DOHH2 (cell line): Measurements from ENCODE around the gene DAP3.
"Not testable (repeated sequence)": the region's sequence is repeated elsewhere in the genome, so short reads cannot be mapped to it uniquely, and the experiment has no call there.

ENCODE experiments used
- H3F3A ChIP-seq: fragments of 200-600 bp; sonication (generic), shearing (Covaris generic); 2 replicates; pipeline ENCODE4 v1.6.0; 2016; ENCODE audit warnings: antibody characterized with exemption, mild to moderate bottlenecking; ENCODE audit not compliant: control insufficient read depth, insufficient read depth
- H3K27ac ChIP-seq: fragments of 200-600 bp; sonication (generic); 2 replicates; pipeline ENCODE4 v1.5.1; 2014; ENCODE audit warnings: low read depth, mild to moderate bottlenecking, low read length, moderate library complexity
- H3K27me3 ChIP-seq: fragments of 200-600 bp; sonication (generic); 2 replicates; pipeline ENCODE4 v1.6.1; 2014; ENCODE audit warnings: mild to moderate bottlenecking, low read length, mixed read lengths; ENCODE audit not compliant: control insufficient read depth
- H3K36me3 ChIP-seq: fragments of 200-600 bp; sonication (generic); 2 replicates; pipeline ENCODE4 v1.6.1; 2014; ENCODE audit warnings: mild to moderate bottlenecking, low read length, moderate library complexity, mixed read lengths; ENCODE audit not compliant: control insufficient read depth
- H3K4me1 ChIP-seq: fragments of 200-600 bp; sonication (generic); 2 replicates; pipeline ENCODE4 v1.6.1; 2014; ENCODE audit warnings: mild to moderate bottlenecking, low read length, mixed read lengths; ENCODE audit not compliant: control insufficient read depth
- H3K4me2 ChIP-seq: fragments of 200-600 bp; sonication (generic); 2 replicates; pipeline ENCODE4 v1.6.0; 2014; ENCODE audit warnings: mild to moderate bottlenecking, low read length, moderate library complexity
- H3K4me3 ChIP-seq: fragments of 200-600 bp; sonication (generic); 2 replicates; pipeline ENCODE4 v1.5.1; 2014; ENCODE audit warnings: mild to moderate bottlenecking, low read length, mixed read lengths
- H3K79me2 ChIP-seq: fragments of 200-600 bp; sonication (generic); 2 replicates; pipeline ENCODE4 v1.6.1; 2014; ENCODE audit warnings: mild to moderate bottlenecking, low read length, mixed read lengths; ENCODE audit not compliant: control insufficient read depth
- H3K9me2 ChIP-seq: fragments of 200-600 bp; sonication (generic); replicated peaks from 2 replicates; pipeline ENCODE4 v1.6.1; 2014; ENCODE audit warnings: mild to moderate bottlenecking, low read length, mixed read lengths; ENCODE audit not compliant: control insufficient read depth
- H3K9me3 ChIP-seq: fragments of 200-600 bp; sonication (generic); 2 replicates; pipeline ENCODE4 v1.6.1; 2014; ENCODE audit warnings: antibody characterized with exemption, low read length, mixed read lengths; ENCODE audit not compliant: control insufficient read depth, insufficient read depth
- H4K20me1 ChIP-seq: fragments of 200-600 bp; sonication (generic); 2 replicates; pipeline ENCODE4 v1.6.0; 2014; ENCODE audit warnings: low read depth, mild to moderate bottlenecking, antibody characterized with exemption, low read length, moderate library complexity; ENCODE audit not compliant: control insufficient read depth, insufficient read depth
- EZH2phosphoT487 ChIP-seq: fragments of 200-600 bp; sonication (generic); IDR thresholded peaks from 2 replicates; pipeline ENCODE4 v1.6.1; 2017; ENCODE audit warnings: borderline replicate concordance, mild to moderate bottlenecking, antibody characterized with exemption, low read length, moderate library complexity, mixed read lengths
- TF ChIP-seq, protein P1 (sequence below): fragments of 200-600 bp; sonication (generic); IDR thresholded peaks from one replicate; pipeline ENCODE4 v1.5.1; 2014; ENCODE audit warnings: antibody characterized with exemption, mild to moderate bottlenecking, low read depth, low read length; ENCODE audit not compliant: poor library complexity, severe bottlenecking

The DAP3 gene

DNA sequence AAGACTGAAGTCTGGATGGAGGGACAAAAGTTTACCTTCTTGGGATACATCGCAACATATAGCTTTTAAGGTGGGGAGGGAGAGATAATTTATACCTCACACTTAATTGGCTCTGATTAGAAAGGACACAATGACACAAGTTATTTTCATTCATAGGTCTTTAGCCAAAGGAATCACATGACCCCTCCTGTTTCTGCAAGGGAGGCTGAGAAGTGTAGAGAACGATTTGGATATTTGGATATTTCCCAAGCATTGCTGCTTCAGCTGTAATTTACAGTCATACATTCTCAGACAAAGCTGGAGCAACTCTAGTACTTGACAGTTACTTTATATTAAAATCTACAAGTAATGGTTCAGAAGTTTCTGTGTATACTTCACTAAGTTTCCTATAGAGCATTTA, 24.2 kb downstream of the DAP3 start:
- Histone ChIP-seq H4K20me1 (no peaks in the 10 kb centered on the region), H3F3A (no peaks in the 10 kb centered on the region), H3K4me2 (no peak overlapping the region), H3K27me3 (no peaks in the 10 kb centered on the region), H3K79me2 (peaks cover 47% of the 10 kb centered on the region), H3K9me3 (no peaks in the 10 kb centered on the region), H3K27ac (no peak overlapping the region), H3K9me2 (no peaks in the 10 kb centered on the region), H3K36me3 (peaks cover 45% of the 10 kb centered on the region), H3K4me1 (peaks cover 13% of the 10 kb centered on the region), H3K4me3 (no peak overlapping the region)
- TF ChIP-seq, protein P1, sequence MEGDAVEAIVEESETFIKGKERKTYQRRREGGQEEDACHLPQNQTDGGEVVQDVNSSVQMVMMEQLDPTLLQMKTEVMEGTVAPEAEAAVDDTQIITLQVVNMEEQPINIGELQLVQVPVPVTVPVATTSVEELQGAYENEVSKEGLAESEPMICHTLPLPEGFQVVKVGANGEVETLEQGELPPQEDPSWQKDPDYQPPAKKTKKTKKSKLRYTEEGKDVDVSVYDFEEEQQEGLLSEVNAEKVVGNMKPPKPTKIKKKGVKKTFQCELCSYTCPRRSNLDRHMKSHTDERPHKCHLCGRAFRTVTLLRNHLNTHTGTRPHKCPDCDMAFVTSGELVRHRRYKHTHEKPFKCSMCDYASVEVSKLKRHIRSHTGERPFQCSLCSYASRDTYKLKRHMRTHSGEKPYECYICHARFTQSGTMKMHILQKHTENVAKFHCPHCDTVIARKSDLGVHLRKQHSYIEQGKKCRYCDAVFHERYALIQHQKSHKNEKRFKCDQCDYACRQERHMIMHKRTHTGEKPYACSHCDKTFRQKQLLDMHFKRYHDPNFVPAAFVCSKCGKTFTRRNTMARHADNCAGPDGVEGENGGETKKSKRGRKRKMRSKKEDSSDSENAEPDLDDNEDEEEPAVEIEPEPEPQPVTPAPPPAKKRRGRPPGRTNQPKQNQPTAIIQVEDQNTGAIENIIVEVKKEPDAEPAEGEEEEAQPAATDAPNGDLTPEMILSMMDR: no peak
- no peak for TF ChIP-seq EZH2phosphoT487

DNA sequence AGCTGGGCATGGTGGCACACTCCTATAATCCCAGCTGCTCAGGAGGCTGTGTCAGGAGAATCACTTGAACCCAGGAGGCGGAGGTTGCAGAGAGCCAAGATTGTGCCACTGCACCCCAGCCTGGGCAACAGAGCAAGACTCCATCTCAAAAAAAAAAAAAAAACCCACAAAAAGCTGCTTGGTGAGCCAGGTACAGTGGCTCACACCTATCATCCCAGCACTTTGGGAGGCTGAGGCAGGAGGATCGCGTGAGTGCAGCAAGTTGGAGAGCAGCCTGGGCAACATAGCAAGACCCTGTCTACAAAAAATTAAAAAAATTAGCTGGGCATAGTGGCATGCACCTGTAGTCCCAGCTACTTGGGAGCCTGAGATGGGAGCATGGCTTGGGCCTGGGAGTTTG, 26.2 kb downstream of the DAP3 start:
- not testable (repeated sequence) for H3F3A ChIP-seq, H3K9me2 ChIP-seq, H3K27me3 ChIP-seq, H3K9me3 ChIP-seq, H3K27ac ChIP-seq, H3K4me3 ChIP-seq, H4K20me1 ChIP-seq, H3K4me2 ChIP-seq
- Histone ChIP-seq H3K36me3 (peaks cover 50% of the 10 kb centered on the region), H3K4me1 (peaks cover 13% of the 10 kb centered on the region), H3K79me2 (peaks cover 31% of the 10 kb centered on the region)

DNA sequence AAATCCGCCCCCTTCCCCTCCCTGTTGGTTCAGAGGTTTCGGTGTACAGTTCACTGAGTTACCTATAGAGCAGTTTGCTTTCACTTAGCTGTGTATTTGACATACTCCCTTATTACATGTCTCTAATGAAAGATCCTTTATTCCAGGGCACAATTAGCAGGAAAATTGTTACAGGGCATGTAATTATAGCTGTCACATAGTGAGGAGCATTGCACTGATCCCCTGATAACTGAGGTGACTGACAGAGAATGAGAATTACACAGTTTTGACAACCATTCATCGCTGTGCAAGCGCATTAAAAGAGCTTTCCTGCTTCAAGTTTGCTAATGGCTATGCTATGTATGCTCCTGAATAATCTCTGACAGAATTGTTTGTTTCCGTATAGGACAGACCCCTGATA, 26.9 kb downstream of the DAP3 start:
- Histone ChIP-seq H4K20me1 (no peaks in the 10 kb centered on the region), H3K4me2 (no peak overlapping the region), H3K9me2 (no peaks in the 10 kb centered on the region), H3K4me1 (peaks cover 13% of the 10 kb centered on the region), H3K36me3 (peaks cover 53% of the 10 kb centered on the region), H3F3A (no peaks in the 10 kb centered on the region), H3K27ac (no peak overlapping the region), H3K27me3 (no peaks in the 10 kb centered on the region), H3K4me3 (no peak overlapping the region), H3K79me2 (peaks cover 31% of the 10 kb centered on the region), H3K9me3 (no peaks in the 10 kb centered on the region)
- TF ChIP-seq, protein P1: no peak
- TF ChIP-seq EZH2phosphoT487: no peak

DNA sequence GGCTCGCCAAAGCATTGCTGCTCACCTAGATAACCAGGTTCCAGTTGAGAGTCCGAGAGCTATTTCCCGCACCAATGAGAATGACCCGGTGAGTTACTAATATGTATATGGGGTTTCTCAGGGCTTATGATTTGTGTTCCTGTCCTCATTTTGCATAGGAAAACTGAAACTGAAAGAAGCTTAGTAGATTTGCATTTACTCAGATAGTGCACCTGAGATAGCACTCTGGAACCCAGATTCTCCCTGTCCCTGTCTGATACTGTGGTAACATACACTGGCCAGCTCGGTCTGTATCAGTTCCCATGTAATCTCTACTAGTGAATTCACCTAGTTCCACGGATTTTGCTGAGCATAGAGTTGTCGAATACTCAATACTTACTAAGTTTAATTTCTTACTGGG, 28.1 kb downstream of the DAP3 start:
- no peaks in the 10 kb centered on the region for H4K20me1 ChIP-seq
- H3K79me2 ChIP-seq: peaks cover 31% of the 10 kb centered on the region
- H3K9me2 ChIP-seq: no peaks in the 10 kb centered on the region
- H3K27ac ChIP-seq: no peak overlapping the region
- H3K4me1 ChIP-seq: peaks cover 13% of the 10 kb centered on the region
- H3K36me3 ChIP-seq: peaks cover 60% of the 10 kb centered on the region
- H3F3A ChIP-seq: no peaks in the 10 kb centered on the region
- TF ChIP-seq, protein P1: no peak
- no peak for TF ChIP-seq EZH2phosphoT487
- H3K9me3 ChIP-seq: no peaks in the 10 kb centered on the region
- H3K4me3 ChIP-seq: no peak overlapping the region
- H3K4me2 ChIP-seq: no peak overlapping the region
- no peaks in the 10 kb centered on the region for H3K27me3 ChIP-seq

DNA sequence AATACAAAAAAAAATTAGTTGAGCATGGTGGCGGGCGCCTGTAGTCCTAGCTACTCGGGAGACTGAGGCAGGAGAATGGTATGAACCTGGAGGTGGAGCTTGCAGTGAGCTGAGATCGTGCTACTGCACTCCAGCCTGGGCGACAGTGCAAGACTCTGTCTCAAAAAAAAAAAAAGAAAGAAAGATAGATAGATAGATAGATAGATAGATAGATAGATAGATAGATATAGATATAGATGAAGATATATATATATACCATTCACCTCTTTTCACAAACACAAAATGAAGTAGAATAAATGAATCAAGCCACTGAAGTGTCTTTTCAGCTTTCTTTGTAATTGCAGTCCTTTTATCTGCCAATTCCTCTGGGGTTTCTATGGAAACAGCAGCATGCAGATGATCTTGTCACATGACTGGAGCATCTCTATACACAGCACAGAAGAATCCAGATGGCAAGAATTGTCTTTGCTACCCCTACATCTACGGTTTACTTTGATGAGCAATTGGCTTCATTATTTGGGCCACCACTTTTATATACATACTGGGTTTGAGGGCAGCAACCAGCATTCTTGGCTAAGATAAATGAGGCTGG, 29.7 kb downstream of the DAP3 start:
- not testable (repeated sequence) for H3K27me3 ChIP-seq, H3K9me3 ChIP-seq, H3K4me2 ChIP-seq, H4K20me1 ChIP-seq, H3K4me3 ChIP-seq, H3K27ac ChIP-seq, H3F3A ChIP-seq, H3K9me2 ChIP-seq
- peaks cover 54% of the 10 kb centered on the region for H3K36me3 ChIP-seq
- H3K79me2 ChIP-seq: peaks cover 24% of the 10 kb centered on the region
- H3K4me1 ChIP-seq: peaks cover 13% of the 10 kb centered on the region
